Measurements from ENCODE around the gene MMS19.

DNA sequence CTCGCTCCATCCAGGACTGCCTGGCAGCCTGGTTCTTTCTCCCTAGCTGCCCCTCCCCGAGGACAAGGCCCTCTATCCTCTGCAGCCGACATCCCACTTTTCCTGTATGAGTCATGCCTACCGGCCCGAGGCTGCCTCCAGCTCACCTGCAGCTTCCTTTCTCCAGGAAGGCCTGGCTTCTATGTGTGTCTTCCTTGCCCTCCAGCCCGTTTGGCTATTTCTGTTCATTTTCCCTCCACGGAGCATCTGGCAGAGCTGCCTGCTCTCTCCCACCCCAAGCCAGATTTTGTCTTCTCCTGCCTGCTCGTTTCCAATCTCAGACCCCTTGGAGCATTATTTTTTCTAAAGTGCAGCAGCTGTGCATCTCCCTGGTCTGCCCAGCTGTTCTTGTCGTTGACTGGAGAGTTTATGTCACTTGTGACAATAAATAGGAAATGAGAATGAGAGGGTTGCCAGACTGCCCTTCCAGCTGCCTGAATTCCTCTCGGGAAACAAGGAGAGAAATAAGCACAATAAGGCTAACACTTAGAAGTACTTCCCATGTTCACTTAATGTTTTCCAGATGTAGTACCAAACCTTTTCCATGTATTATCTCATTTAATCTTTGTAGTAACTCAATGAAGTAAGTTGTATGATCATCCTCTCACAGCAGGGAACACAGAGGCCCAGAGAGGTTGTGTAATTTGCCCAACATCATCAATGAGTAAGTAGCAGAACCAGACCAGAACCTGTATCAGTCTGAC, 20.2 kb upstream of the MMS19 start:
- TF ChIP-seq, protein P1, sequence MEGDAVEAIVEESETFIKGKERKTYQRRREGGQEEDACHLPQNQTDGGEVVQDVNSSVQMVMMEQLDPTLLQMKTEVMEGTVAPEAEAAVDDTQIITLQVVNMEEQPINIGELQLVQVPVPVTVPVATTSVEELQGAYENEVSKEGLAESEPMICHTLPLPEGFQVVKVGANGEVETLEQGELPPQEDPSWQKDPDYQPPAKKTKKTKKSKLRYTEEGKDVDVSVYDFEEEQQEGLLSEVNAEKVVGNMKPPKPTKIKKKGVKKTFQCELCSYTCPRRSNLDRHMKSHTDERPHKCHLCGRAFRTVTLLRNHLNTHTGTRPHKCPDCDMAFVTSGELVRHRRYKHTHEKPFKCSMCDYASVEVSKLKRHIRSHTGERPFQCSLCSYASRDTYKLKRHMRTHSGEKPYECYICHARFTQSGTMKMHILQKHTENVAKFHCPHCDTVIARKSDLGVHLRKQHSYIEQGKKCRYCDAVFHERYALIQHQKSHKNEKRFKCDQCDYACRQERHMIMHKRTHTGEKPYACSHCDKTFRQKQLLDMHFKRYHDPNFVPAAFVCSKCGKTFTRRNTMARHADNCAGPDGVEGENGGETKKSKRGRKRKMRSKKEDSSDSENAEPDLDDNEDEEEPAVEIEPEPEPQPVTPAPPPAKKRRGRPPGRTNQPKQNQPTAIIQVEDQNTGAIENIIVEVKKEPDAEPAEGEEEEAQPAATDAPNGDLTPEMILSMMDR (IDR thresholded peaks at IDR 0.05) = no peak
- no peak for TF ChIP-seq POLR2A (IDR thresholded peaks at IDR 0.05)

Data from upper lobe of left lung (tissue), 4 donors.